ENCODE results near the gene KCNK1. TPM values are rescaled to one million over a fixed set of nuclear protein-coding genes. Genes with fewer than 3 reads are reported as not detected.

Gene KCNK1
- total and polyA plus RNA-seq, 2 of the 8 experiments (the other 6 are each of a cell fraction or from before 2014, with no cell fraction given), result 11.9 to 16.5 TPM

DNA sequence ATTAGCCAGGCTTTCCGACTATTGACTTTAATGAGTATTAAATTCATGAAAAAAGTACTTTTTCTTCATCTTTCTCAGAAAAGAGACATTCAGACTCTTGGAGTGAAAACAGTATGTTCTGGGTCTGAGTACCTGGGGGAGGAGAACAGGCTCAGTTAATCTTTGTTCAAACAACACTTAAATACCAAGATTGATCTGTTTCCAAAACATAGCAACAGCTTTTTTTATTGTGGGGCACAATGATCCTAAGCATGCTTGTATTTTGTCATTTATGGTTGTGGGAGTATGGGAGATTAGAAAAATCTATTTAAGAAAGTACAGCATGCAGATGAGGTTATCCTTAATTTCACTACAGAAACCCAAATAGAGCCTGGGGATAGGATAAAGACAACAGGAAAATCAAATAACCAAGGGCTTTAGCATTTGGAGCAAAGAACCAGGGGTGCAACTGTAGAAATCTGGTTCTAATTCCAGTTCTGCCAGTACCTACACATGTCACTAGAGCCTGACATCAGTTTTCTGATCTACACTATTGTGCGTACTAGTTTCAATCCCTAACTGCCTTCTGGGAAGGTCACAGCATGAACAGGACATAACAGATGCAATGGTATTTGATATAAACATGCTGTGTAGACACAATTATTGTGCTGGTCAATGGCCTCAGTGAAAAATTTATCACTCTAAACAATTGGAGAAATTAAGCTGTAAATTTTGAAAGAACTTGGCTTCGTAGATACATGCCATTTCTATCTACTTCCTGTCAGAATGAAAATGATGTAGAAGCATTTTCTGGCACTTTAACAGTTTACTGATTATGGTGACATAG is 91.2 kb downstream of the KCNK1 start:
- H2AFZ ChIP-seq (ENCODE audit: low read length), result no peak overlapping the region
- H2BK20ac ChIP-seq (ENCODE audit: low read length), result no peak overlapping the region
- peak overlapping the region in 1 of 4 experiments; percentile 34; a peak in 1 of 7 replicates for H3K9ac ChIP-seq (replicated peaks in 1 of 4; ENCODE audit: extremely low read depth in 1 of 4, low read depth in 3 of 4, low read length in 3 of 4)
- no peak overlapping the region for H3K18ac ChIP-seq (ENCODE audit: extremely low read depth, low read length)
- H3K4me1 ChIP-seq (replicated peaks in 1 of 4; ENCODE audit: control insufficient read depth in 3 of 4, insufficient read depth in 4 of 4, low read length in 3 of 4), result no peaks in the 10 kb centered on the region
- H3K79me1 ChIP-seq (ENCODE audit: low read depth, low read length), result no peaks in the 10 kb centered on the region
- DNase-seq (ENCODE audit: low read depth in 1 of 2, low spot score in 2 of 2) (no peak), FAIRE-seq (no peak)
- H3K4me2 ChIP-seq (ENCODE audit: insufficient read depth in 1 of 2, low read depth in 2 of 2, low read length in 2 of 2), result no peak overlapping the region
- no peak overlapping the region for H2BK120ac ChIP-seq (replicated peaks; ENCODE audit: low read depth, low read length)
- H3K4ac ChIP-seq (replicated peaks; ENCODE audit: insufficient read length, low read depth, low read length), result no peak overlapping the region
- H3K9me3 ChIP-seq (ENCODE audit: insufficient read depth in 2 of 2, low read depth in 1 of 2, low read length in 1 of 2), result 0 out of 4 replicates have a peak, but pooled peaks cover 0 to 3% of the 10 kb centered on the region in 2 experiments
- no peak overlapping the region for H3K23ac ChIP-seq (ENCODE audit: insufficient read length)
- no peak overlapping the region for H3K56ac ChIP-seq (replicated peaks; ENCODE audit: insufficient read length, low read depth, low read length)
- 86% methylated on average over 3 of the region's 3 CpGs; no CpG with 5 or more reads in 1 of the 2 experiments for WGBS, 2 experiments (ENCODE audit: extremely low coverage in 1 of 2, insufficient coverage in 1 of 2, insufficient read length in 1 of 2, insufficient replicate concordance in 2 of 2, low coverage in 1 of 2, low lambda C conversion rate in 2 of 2, missing lambda C conversion rate in 1 of 2)
- no peak overlapping the region for H2BK12ac ChIP-seq (ENCODE audit: low read depth, low read length)
- H3K23me2 ChIP-seq (ENCODE audit: low read depth, low read length), result no peaks in the 10 kb centered on the region
- H2BK5ac ChIP-seq (ENCODE audit: low read depth, low read length), result no peak overlapping the region
- POLR2A ChIA-PET (ENCODE audit: partially characterized antibody), result no interaction called here
- H4K8ac ChIP-seq (ENCODE audit: extremely low read depth, insufficient read depth, low read length), result no peak overlapping the region
- H2AK5ac ChIP-seq (ENCODE audit: low read depth, low read length), result no peak overlapping the region
- no peaks in the 10 kb centered on the region for H4K20me1 ChIP-seq (replicated peaks in 1 of 2; ENCODE audit: control insufficient read depth in 1 of 2, insufficient read depth in 2 of 2, low read length in 2 of 2)
- no peaks in the 10 kb centered on the region for H3K27me3 ChIP-seq (replicated peaks in 1 of 4; ENCODE audit: control insufficient read depth in 3 of 4, extremely low read depth in 1 of 4, insufficient read depth in 3 of 4, low read length in 3 of 4)
- no peak overlapping the region for H3K4me3 ChIP-seq (ENCODE audit: extremely low read depth in 1 of 4, insufficient read depth in 2 of 4, low read depth in 3 of 4, low read length in 4 of 4)
- CTCF ChIA-PET (ENCODE audit: partially characterized antibody), result interaction anchor here (0.6 to 2.4 kb wide), 5 partner anchors 14 to 825 kb away, joined by 3 to 5 read pairs (median 3); no protein-coding TSS in a partner anchor
- no peaks in the 10 kb centered on the region for H3K79me2 ChIP-seq (ENCODE audit: control insufficient read depth in 1 of 2, insufficient read depth in 2 of 2, low read length in 2 of 2)
- no peaks in the 10 kb centered on the region; a peak in 1 of 8 replicates for H3K36me3 ChIP-seq (ENCODE audit: control insufficient read depth in 2 of 4, insufficient read depth in 4 of 4, low read length in 3 of 4)
- H4K91ac ChIP-seq (replicated peaks; ENCODE audit: insufficient read length, low read length), result no peak overlapping the region
- no peak overlapping the region for H3K14ac ChIP-seq (ENCODE audit: insufficient read length)
- no peak overlapping the region for H2BK15ac ChIP-seq (ENCODE audit: low read length)
- H3K27ac ChIP-seq (ENCODE audit: low read depth, low read length), result no peak overlapping the region
- no peak overlapping the region for H4K5ac ChIP-seq (ENCODE audit: insufficient read length, low read depth, low read length)
- TF ChIP-seq EP300 (IDR thresholded peaks at IDR 0.05; ENCODE audit: borderline replicate concordance in 1 of 2, low read depth in 2 of 2, low read length in 2 of 2) (no peak), POLR2A (IDR thresholded peaks at IDR 0.05; ENCODE audit: control extremely low read depth in 1 of 2, low read depth in 2 of 2, low read length in 2 of 2) (no peak), BRCA1 (IDR thresholded peaks at IDR 0.05; ENCODE audit: low read depth, low read length) (no peak), CHD2 (IDR thresholded peaks at IDR 0.05; ENCODE audit: low read length) (no peak), GTF2F1 (IDR thresholded peaks at IDR 0.05; ENCODE audit: borderline replicate concordance, low read depth, low read length) (no peak), YY1 (IDR thresholded peaks at IDR 0.05; ENCODE audit: low read depth, low read length) (no peak), KDM4A (IDR thresholded peaks at IDR 0.05; ENCODE audit: low read depth, low read length, severe bottlenecking) (no peak)
- TF ChIP-seq, protein P1, sequence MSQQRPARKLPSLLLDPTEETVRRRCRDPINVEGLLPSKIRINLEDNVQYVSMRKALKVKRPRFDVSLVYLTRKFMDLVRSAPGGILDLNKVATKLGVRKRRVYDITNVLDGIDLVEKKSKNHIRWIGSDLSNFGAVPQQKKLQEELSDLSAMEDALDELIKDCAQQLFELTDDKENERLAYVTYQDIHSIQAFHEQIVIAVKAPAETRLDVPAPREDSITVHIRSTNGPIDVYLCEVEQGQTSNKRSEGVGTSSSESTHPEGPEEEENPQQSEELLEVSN (IDR thresholded peaks at IDR 0.05), result no peak
- TF ChIP-seq, protein P2, sequence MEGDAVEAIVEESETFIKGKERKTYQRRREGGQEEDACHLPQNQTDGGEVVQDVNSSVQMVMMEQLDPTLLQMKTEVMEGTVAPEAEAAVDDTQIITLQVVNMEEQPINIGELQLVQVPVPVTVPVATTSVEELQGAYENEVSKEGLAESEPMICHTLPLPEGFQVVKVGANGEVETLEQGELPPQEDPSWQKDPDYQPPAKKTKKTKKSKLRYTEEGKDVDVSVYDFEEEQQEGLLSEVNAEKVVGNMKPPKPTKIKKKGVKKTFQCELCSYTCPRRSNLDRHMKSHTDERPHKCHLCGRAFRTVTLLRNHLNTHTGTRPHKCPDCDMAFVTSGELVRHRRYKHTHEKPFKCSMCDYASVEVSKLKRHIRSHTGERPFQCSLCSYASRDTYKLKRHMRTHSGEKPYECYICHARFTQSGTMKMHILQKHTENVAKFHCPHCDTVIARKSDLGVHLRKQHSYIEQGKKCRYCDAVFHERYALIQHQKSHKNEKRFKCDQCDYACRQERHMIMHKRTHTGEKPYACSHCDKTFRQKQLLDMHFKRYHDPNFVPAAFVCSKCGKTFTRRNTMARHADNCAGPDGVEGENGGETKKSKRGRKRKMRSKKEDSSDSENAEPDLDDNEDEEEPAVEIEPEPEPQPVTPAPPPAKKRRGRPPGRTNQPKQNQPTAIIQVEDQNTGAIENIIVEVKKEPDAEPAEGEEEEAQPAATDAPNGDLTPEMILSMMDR (IDR thresholded peaks at IDR 0.05; ENCODE audit: control extremely low read depth in 1 of 3, insufficient read depth in 1 of 3, low read depth in 1 of 3, low read length in 3 of 3), result no peak

Data from H1 (cell line).